Panc1 (cell line): ENCODE results near the gene PTPRCAP. TPM values are rescaled to one million over a fixed set of nuclear protein-coding genes. Genes with fewer than 3 reads are reported as not detected.
"Not testable (repeated sequence)": the region's sequence is repeated elsewhere in the genome, so short reads cannot be mapped to it uniquely, and the experiment has no call there.

Experiments
- ATAC-seq: fragments of 200-7000 bp; cut with Tn5 transposase; 2 replicates; pipeline ENCODE4 v1.9.1; 2020; ENCODE audit warnings: mild to moderate bottlenecking, moderate library complexity
- BruUV-seq: library from RNA; stranded (reverse); fragments of 400-500 nt; replicated peaks from 2 replicates; lab custom pipeline; 2021; lab: Mats Ljungman, UMichigan
- CTCF ChIA-PET: fragments of 300-600 bp; sonication (Branson Sonifier 250); formaldehyde crosslinking; loops from one replicate; lab custom pipeline; 2022; ENCODE audit warnings: antibody characterized with exemption; lab: Charles Lee
- POLR2A ChIA-PET: fragments of 300-600 bp; sonication (Branson Sonifier 250); formaldehyde crosslinking; loops from one replicate; lab custom pipeline; 2022; ENCODE audit warnings: antibody characterized with exemption; lab: Charles Lee
- DNase-seq: peaks from one replicate; pipeline ENCODE4 v3.0.0-alpha.2; 2010; ENCODE audit warnings: low read depth, low spot score
- H3K27ac ChIP-seq: 2 replicates; pipeline ENCODE4 v1.5.1; 2011; ENCODE audit warnings: mild to moderate bottlenecking, low read length, inconsistent platforms
- H3K27me3 ChIP-seq: fragments of 200-500 bp; sonication (Bioruptor generic); 2 replicates; pipeline ENCODE4 v1.6.0; 2014; ENCODE audit warnings: low read length, inconsistent platforms; ENCODE audit not compliant: control insufficient read depth, insufficient read depth
- H3K36me3 ChIP-seq: fragments of 200-500 bp; sonication (Bioruptor generic); 2 replicates; pipeline ENCODE4 v1.5.1; 2014; ENCODE audit warnings: inconsistent platforms, mild to moderate bottlenecking, low read length, moderate library complexity; ENCODE audit not compliant: control insufficient read depth, insufficient read depth
- H3K4me1 ChIP-seq: 2 replicates; pipeline ENCODE4 v1.5.1; 2011; ENCODE audit warnings: inconsistent platforms, mild to moderate bottlenecking, low read length, moderate library complexity; ENCODE audit not compliant: control insufficient read depth, insufficient read depth
- H3K4me3 ChIP-seq, 2 experiments: 2 replicates each; pipeline ENCODE4 v1.5.1; 2011 to 2012; ENCODE audit warnings: low read depth in 2 of 2, low read length in 2 of 2, mild to moderate bottlenecking in 2 of 2, inconsistent platforms in 1 of 2, moderate library complexity in 1 of 2
- H3K9me3 ChIP-seq: fragments of 200-500 bp; sonication (Bioruptor generic); 2 replicates; pipeline ENCODE4 v1.5.1; 2014; ENCODE audit warnings: low read depth, mild to moderate bottlenecking, inconsistent platforms, low read length, moderate library complexity; ENCODE audit not compliant: control insufficient read depth, insufficient read depth
- CTCF ChIP-seq: fragments of 450-650 bp; IDR thresholded peaks from 2 replicates; pipeline ENCODE4 v1.5.1; 2017; ENCODE audit warnings: mild to moderate bottlenecking
- POLR2AphosphoS5 ChIP-seq: IDR thresholded peaks from 2 replicates; pipeline ENCODE4 v1.6.1; 2012; ENCODE audit warnings: mild to moderate bottlenecking, low read depth, low read length, moderate library complexity
- REST ChIP-seq, 2 experiments: IDR thresholded peaks; 2 replicates each; pipeline ENCODE4 v1.6.1; 2011 to 2012; ENCODE audit warnings: low read depth in 2 of 2, control low read depth in 1 of 2, low read length in 1 of 2, mild to moderate bottlenecking in 1 of 2, moderate library complexity in 1 of 2; ENCODE audit not compliant: insufficient read depth in 1 of 2
- SIN3A ChIP-seq: IDR thresholded peaks from 2 replicates; pipeline ENCODE4 v1.6.1; 2012; ENCODE audit warnings: low read depth, mild to moderate bottlenecking, low read length, moderate library complexity, borderline replicate concordance; ENCODE audit not compliant: insufficient read depth
- TCF7L2 ChIP-seq: IDR thresholded peaks from 2 replicates; pipeline ENCODE4 v1.6.1; 2011; ENCODE audit warnings: mild to moderate bottlenecking, low read depth, low read length, inconsistent platforms
- in situ Hi-C: cut with HindIII; loops from 2 replicates; pipeline ENCODE4 v1.10.0; 2016; ENCODE audit warnings: low sequenced_read_pairs, low pct_unique_long_range_greater_than_20kb
- intact Hi-C: fragments of 100-400 bp; cut with micrococcal nuclease; formaldehyde crosslinking; loops from one replicate; pipeline ENCODE4 v1.10.0; 2022; ENCODE audit not compliant: unreplicated experiment
- total RNA-seq: library from RNA; stranded (reverse); gene quantifications from one replicate; pipeline ENCODE4 v1.2.1, GENCODE V29; 2021; ENCODE audit not compliant: unreplicated experiment

Gene PTPRCAP
- total RNA-seq, 1 experiment from 2014 or later: 0.82 TPM

- ChIA-PET POLR2A (no interaction called here), CTCF (interaction anchor here (0.6 kb wide), 1 partner anchor 113 kb away, joined by 3 read pairs; no protein-coding TSS in a partner anchor)
- Histone ChIP-seq H3K27ac (peak within 1 kb of the TSS; percentile 85), H3K9me3 (no peaks in the 10 kb centered on the region), H3K4me1 (peaks cover 7% of the 10 kb centered on the region), H3K4me3 (peak within 1 kb of the TSS; percentile 63 to 95), H3K27me3 (no peaks in the 10 kb centered on the region), H3K36me3 (no peaks in the 10 kb centered on the region; the same call in 1 of the 2 replicates)
- intact Hi-C loops (no loop called here), in situ Hi-C loops (no loop called here)
- DNase-seq (peak; percentile 96), ATAC-seq (peak; percentile 93)
- TF ChIP-seq POLR2AphosphoS5 (peak; percentile 88), TCF7L2 (no peak), SIN3A (peak; percentile 92; the same call in 1 of the 2 replicates), REST (IDR thresholded peaks at IDR 0.05; ENCODE audit: insufficient read depth in 1 of 2, low read depth in 2 of 2, low read length in 1 of 2) (no peak)
- no TSS peak for BruUV-seq
These were observed 9.2 kb downstream of the PTPRCAP start, which contains the start of gene RPS6KB2 for GRCh38 chr11:67428052-67429001. Gene RPS6KB2, plus strand, starts transcription at chr11:67428494. Its CDS starts 52 bp downstream, at chr11:67428546.

- peak overlapping the region; percentile 85 for H3K27ac ChIP-seq
- CTCF ChIA-PET, in situ Hi-C loops, H3K9me3 ChIP-seq, H3K27me3 ChIP-seq, H3K36me3 ChIP-seq, DNase-seq, intact Hi-C loops, H3K4me1 ChIP-seq, POLR2A ChIA-PET, ATAC-seq, BruUV-seq: not testable (repeated sequence)
- peak overlapping the region; percentile 63 to 95 for H3K4me3 ChIP-seq
These were observed 10.1 kb downstream of the PTPRCAP start for GRCh38 chr11:67427364-67427859.

- POLR2A ChIA-PET: interaction anchor here (0.7 to 1.1 kb wide), 2 partner anchors 23 to 719 kb away, joined by 5 to 6 read pairs; partner anchors contain the start of gene PPP1CA
- intact Hi-C loops (no loop called here), in situ Hi-C loops (no loop called here)
- Histone ChIP-seq H3K27ac (no peak overlapping the region), H3K9me3 (no peaks in the 10 kb centered on the region), H3K36me3 (no peaks in the 10 kb centered on the region; the same call in 1 of the 2 replicates), H3K27me3 (no peaks in the 10 kb centered on the region), H3K4me3 (no peak overlapping the region), H3K4me1 (peaks cover 14% of the 10 kb centered on the region)
- no peak for ATAC-seq
- CTCF ChIA-PET: interaction anchor here (1.1 kb wide), 1 partner anchor 23 kb away, joined by 3 read pairs; no protein-coding TSS in a partner anchor
- BruUV-seq: no TSS peak
- no peak for DNase-seq
- TF ChIP-seq REST (IDR thresholded peaks at IDR 0.05; ENCODE audit: insufficient read depth in 1 of 2, low read depth in 2 of 2, low read length in 1 of 2) (no peak), CTCF (no peak), POLR2AphosphoS5 (no peak), TCF7L2 (no peak), SIN3A (no peak)
These were observed 13.4 kb downstream of the PTPRCAP start for GRCh38 chr11:67423891-67424613.
